Osteocyte (in vitro differentiated cells): Measurements from ENCODE around the gene TMEM167A. TPM values are rescaled to one million over a fixed set of nuclear protein-coding genes. Genes with fewer than 3 reads are reported as not detected.

Source experiments
- DNase-seq: peaks from one replicate; pipeline ENCODE4 v3.0.0; 2021; ENCODE audit warnings: mixed read lengths; ENCODE audit not compliant: unreplicated experiment; ENCODE audit errors: extremely low spot score
- H3K27ac Mint-ChIP-seq: one replicate; pipeline ENCODE4 v1.8.0; 2021; ENCODE audit warnings: mild to moderate bottlenecking, mixed read lengths; ENCODE audit not compliant: unreplicated experiment
- H3K27me3 Mint-ChIP-seq: one replicate; pipeline ENCODE4 v1.8.0; 2021; ENCODE audit warnings: mixed read lengths; ENCODE audit not compliant: unreplicated experiment
- H3K36me3 Mint-ChIP-seq: one replicate; pipeline ENCODE4 v1.8.0; 2021; ENCODE audit warnings: mixed read lengths; ENCODE audit not compliant: unreplicated experiment
- H3K4me1 Mint-ChIP-seq: one replicate; pipeline ENCODE4 v1.8.0; 2021; ENCODE audit warnings: mixed read lengths; ENCODE audit not compliant: unreplicated experiment
- H3K4me3 Mint-ChIP-seq: one replicate; pipeline ENCODE4 v1.8.0; 2021; ENCODE audit warnings: mild to moderate bottlenecking, moderate library complexity, mixed read lengths; ENCODE audit not compliant: unreplicated experiment
- H3K9me3 Mint-ChIP-seq: one replicate; pipeline ENCODE4 v1.8.0; 2021; ENCODE audit warnings: mixed read lengths; ENCODE audit not compliant: unreplicated experiment
- long read RNA-seq: library from polyadenylated mRNA; unstranded; transcript quantifications from one replicate; pipeline ENCODE4 v2.0.0, GENCODE V29; 2021
- total RNA-seq: library from RNA; stranded (reverse); gene quantifications from 2 replicates; pipeline ENCODE4 v1.2.1, GENCODE V29; 2021
- TF ChIP-seq, protein P1 (sequence below): fragments of 200-600 bp; sonication (generic); IDR thresholded peaks from 2 replicates; pipeline ENCODE4 v1.5.0; 2021; ENCODE audit warnings: antibody characterized with exemption, mild to moderate bottlenecking, moderate library complexity

The TMEM167A gene, protein sequence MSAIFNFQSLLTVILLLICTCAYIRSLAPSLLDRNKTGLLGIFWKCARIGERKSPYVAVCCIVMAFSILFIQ
- 70.9 and 72.1 TPM in 2 replicates for total RNA-seq
- long read RNA-seq, full-length matches to known transcripts = 103 of 127 reads
- long read RNA-seq, partial matches to known transcripts = 1 of 127 reads
- long read RNA-seq, other reads (novel, unspliced or antisense) = 23 of 127 reads

DNA sequence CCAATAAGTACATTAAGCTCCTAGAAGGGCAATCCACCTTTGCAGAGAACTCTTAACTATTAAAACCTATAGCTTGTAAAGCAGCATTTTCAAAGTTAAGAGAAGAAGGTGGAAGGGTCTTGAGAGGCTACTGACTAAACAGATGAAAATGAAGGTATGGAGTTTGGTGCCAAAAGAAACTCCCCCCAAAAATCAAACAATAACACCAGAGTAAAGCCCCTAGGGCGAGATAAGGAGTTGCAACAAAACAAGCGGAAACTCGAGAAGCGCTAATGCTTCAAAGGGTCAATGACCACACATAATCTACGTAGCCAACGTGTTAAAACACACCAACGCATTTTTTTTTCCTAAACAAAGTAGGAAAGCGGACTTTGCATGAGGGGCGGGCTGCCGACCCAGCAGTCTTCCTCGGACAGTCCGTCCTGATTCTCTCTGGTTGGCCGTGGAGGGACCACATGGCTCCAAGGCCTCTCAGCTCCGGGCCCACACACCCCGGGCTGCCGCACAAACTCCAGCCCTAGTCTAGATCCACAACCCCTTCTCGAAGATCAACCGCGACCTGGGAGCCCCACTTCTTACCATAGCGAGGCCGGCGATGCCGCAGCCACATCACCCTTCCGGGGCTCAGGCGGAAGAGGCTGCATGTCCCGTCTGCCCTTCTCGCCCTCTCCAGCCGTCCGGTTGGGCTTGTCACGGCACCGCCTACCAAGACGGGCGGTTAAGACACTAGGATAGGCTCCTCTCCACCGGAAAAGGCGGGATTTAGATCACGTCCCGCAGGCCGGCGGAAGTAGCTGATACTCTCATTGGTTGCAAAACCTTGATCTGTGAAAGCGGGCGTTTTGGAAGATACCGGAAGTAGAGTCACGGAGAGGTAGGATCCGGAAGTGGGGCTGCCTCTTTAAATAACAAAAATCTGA lies at the start of gene TMEM167A, which contains the start of gene XRCC4:
Gene TMEM167A (minus strand): TSS at position 653 of the 920 bp plus-strand sequence. CDS start 71 bp downstream, at position 582.
Gene XRCC4 (plus strand): TSS at position 806 of the 920 bp plus-strand sequence. CDS start 27,373 bp downstream, outside the sequence.
- TF ChIP-seq, protein P1, sequence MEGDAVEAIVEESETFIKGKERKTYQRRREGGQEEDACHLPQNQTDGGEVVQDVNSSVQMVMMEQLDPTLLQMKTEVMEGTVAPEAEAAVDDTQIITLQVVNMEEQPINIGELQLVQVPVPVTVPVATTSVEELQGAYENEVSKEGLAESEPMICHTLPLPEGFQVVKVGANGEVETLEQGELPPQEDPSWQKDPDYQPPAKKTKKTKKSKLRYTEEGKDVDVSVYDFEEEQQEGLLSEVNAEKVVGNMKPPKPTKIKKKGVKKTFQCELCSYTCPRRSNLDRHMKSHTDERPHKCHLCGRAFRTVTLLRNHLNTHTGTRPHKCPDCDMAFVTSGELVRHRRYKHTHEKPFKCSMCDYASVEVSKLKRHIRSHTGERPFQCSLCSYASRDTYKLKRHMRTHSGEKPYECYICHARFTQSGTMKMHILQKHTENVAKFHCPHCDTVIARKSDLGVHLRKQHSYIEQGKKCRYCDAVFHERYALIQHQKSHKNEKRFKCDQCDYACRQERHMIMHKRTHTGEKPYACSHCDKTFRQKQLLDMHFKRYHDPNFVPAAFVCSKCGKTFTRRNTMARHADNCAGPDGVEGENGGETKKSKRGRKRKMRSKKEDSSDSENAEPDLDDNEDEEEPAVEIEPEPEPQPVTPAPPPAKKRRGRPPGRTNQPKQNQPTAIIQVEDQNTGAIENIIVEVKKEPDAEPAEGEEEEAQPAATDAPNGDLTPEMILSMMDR = no peak
- Mint-ChIP-seq H3K36me3 (peaks cover 5% of the 10 kb centered on the region), H3K4me1 (peaks cover 39% of the 10 kb centered on the region), H3K9me3 (no peaks in the 10 kb centered on the region), H3K4me3 (peak within 1 kb of the TSS; percentile 97), H3K27me3 (no peaks in the 10 kb centered on the region), H3K27ac (peak within 1 kb of the TSS; percentile 99)
- DNase-seq = peak; percentile 97

DNA sequence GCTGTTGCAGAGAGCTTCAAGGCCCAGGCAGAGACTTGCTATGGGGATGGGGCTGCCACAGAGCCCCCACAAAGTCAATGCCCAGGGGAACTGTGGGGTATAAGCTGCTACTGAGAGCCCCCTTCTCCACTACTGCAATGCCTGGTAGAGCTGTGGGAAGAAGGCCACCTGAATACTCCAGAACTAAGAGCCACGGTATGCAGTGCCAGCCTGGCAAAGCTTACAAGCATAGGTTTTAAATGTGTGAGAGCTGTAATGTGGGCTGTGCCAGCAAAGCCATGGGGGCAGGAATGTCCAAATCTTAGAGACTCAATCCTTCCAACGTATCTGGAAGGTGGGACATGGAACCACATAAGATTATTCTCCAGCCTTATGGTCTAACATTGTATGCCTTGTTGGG lies 49.3 kb upstream of the TMEM167A start:
- DNase-seq = no peak
- Mint-ChIP-seq H3K4me3 (no peak overlapping the region), H3K9me3 (peaks cover 15% of the 10 kb centered on the region), H3K4me1 (no peaks in the 10 kb centered on the region), H3K27ac (no peak overlapping the region), H3K27me3 (no peaks in the 10 kb centered on the region), H3K36me3 (no peaks in the 10 kb centered on the region)
- TF ChIP-seq, protein P1 = no peak

DNA sequence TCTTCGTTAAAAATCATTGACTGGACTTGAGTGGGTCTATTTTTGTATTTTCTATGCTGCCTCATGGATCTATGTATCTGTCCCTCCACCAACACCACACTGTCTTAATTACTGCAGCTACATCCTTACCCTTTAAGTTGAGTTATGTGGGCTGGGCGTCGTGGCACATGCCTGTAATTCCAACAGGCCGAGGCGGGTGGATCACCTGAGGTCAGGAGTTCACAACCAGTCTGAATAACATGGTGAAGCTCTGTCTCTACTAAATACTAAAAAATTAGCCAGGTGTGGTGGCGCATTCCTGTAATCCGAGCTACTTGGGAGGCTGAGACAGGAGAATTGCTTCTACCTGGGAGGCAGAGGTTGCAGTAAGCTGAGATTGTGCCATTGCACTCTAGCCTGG lies 48.4 kb upstream of the TMEM167A start:
- TF ChIP-seq, protein P1 = no peak
- no peaks in the 10 kb centered on the region for H3K27me3 Mint-ChIP-seq
- no peak overlapping the region for H3K4me3 Mint-ChIP-seq
- peaks cover 13% of the 10 kb centered on the region for H3K9me3 Mint-ChIP-seq
- H3K4me1 Mint-ChIP-seq = no peaks in the 10 kb centered on the region
- H3K36me3 Mint-ChIP-seq = no peaks in the 10 kb centered on the region
- no peak for DNase-seq
- H3K27ac Mint-ChIP-seq = no peak overlapping the region

DNA sequence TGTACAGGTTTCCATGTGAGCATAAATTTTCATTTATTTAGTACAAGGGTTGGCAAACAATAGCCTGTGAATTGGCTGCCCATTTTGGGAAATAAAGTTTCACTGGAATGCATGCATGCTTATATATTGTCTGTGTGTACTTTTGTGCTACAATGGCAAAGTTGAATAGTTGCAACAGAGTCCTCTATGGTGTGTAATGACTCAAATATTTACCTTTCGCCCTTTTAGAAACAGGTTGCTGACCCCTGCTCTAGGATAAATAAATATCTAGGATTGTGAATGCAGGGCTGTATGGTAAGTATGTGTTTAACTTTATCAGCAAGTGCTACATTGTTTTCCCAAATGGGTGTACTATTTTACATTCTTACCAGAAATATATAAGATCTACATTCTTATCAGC lies 47.4 kb upstream of the TMEM167A start:
- H3K27me3 Mint-ChIP-seq = no peaks in the 10 kb centered on the region
- H3K9me3 Mint-ChIP-seq = peaks cover 13% of the 10 kb centered on the region
- H3K4me3 Mint-ChIP-seq = no peak overlapping the region
- no peak for DNase-seq
- TF ChIP-seq, protein P1 = no peak
- no peaks in the 10 kb centered on the region for H3K4me1 Mint-ChIP-seq
- no peaks in the 10 kb centered on the region for H3K36me3 Mint-ChIP-seq
- no peak overlapping the region for H3K27ac Mint-ChIP-seq

DNA sequence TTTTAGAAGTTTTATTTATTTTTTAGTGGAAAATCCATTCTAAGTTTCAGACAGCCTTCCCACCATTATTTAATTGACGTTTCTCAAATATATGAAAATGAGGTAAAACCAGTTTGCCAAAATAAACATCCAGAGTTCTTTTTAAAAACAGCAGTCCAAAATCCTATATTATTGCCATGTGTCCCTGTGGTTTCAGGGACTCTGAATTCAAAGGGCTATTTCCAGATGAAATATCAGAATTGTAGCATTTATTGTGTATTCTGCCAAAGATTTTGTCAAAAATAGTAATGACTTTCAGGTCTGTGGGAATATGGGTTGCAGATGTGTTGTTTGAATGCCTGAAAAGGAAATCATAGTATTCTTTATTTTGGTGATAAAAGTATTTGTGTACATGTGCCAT lies 41.8 kb upstream of the TMEM167A start:
- Mint-ChIP-seq H3K27ac (no peak overlapping the region), H3K4me1 (no peaks in the 10 kb centered on the region), H3K9me3 (peaks cover 7% of the 10 kb centered on the region), H3K4me3 (no peak overlapping the region), H3K36me3 (peaks cover 8% of the 10 kb centered on the region), H3K27me3 (no peaks in the 10 kb centered on the region)
- TF ChIP-seq, protein P1 = no peak
- no peak for DNase-seq
